NCI-H1105 treated with DMSO at 0.1 percent for 48 hours (cell line): Measurements from ENCODE around the gene FGF22.
A peak's percentile ranks its signal among the peaks of the same experiment; 100 is the strongest.
"Not testable (repeated sequence)": the region's sequence is repeated elsewhere in the genome, so short reads cannot be mapped to it uniquely, and the experiment has no call there.

Source experiments
- DNase-seq: peaks from one replicate; lab custom pipeline; 2025; lab: John Stamatoyannopoulos, UW

FGF22 gene

DNA sequence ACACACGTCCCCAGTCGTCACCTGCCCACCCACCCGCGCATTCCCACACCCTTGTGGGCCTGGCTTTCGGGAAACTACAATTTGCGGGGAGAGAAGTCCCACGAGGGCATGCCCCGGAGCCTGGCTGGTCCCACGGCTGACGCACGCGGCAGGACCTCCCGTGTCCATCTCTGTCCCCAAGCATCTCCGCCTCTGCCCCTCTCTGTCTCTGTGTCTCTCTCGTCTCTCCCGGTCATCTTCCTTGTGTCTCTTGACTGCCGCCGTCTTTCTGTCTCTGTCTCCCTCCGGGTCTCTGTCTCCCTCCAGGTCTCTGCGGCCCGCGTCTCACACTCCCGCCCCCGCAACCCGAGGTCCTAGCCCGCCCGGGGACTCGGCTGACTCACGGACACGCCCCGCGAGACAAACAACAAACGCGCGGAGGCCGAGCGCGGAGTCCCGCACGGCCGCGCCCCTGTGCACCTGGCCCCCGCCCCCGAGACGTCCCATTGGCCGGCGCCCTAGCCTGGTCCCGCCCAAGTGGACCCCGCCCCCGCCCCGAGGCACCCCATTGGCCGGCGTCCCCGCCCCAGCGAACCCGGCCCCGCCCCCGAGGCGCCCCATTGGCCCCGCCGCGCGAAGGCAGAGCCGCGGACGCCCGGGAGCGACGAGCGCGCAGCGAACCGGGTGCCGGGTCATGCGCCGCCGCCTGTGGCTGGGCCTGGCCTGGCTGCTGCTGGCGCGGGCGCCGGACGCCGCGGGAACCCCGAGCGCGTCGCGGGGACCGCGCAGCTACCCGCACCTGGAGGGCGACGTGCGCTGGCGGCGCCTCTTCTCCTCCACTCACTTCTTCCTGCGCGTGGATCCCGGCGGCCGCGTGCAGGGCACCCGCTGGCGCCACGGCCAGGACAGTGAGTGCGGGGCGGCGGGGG is at the start of gene FGF22:
Gene FGF22, plus strand, starts transcription at position 627 of the 908 bp plus-strand sequence. Its CDS starts 47 bp downstream, at position 674.
- DNase-seq: peak; percentile 79

DNA sequence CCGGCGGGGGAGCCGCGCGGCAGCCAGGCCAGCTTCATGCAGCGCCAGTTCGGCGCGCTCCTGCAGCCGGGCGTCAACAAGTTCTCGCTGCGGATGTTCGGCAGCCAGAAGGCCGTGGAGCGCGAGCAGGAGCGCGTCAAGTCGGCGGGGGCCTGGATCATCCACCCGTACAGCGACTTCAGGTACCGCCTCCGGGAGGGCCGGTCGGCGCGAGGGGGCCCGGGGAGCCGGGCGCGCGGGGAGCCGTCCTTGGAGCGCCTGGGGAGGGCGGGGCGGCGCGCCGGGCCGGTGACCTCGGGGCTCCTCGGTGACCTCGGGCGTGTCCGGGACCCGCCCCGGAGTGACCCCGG is 49.3 kb upstream of the FGF22 start:
- peak; percentile 26 for DNase-seq

- DNase-seq: no peak
Measured at GRCh38 chr19:590750-591098, 49.0 kb upstream of the FGF22 start.

GRCh38 chr19:591099-591958 is 48.4 kb upstream of the FGF22 start:
- DNase-seq: no peak

- no peak for DNase-seq
Measured at GRCh38 chr19:592101-592500, 47.6 kb upstream of the FGF22 start.

- no peak for DNase-seq
Measured at GRCh38 chr19:593055-593454, 46.6 kb upstream of the FGF22 start.

DNA sequence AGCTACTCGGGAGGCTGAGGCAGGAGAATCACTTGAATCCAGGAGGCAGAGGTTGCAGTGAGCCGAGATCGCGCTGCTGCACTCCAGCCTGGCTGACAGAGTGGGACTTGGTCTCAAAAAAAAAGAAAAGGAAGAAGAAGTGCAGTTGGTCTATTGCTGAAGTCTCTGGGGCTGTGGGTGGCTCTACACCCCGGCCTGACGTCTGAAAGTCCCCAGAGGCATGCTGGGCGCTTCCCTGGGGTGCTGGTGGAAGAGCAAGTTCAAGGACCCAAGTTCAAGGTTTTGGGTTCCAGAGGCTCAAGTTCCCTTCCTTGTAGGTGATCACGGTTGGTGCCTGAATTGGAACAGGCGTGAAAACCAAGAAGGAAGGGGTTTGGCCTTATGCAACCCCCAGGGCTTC is 46.2 kb upstream of the FGF22 start:
- DNase-seq: no peak

GRCh38 chr19:594265-594870 is 45.3 kb upstream of the FGF22 start:
- no peak for DNase-seq

DNA sequence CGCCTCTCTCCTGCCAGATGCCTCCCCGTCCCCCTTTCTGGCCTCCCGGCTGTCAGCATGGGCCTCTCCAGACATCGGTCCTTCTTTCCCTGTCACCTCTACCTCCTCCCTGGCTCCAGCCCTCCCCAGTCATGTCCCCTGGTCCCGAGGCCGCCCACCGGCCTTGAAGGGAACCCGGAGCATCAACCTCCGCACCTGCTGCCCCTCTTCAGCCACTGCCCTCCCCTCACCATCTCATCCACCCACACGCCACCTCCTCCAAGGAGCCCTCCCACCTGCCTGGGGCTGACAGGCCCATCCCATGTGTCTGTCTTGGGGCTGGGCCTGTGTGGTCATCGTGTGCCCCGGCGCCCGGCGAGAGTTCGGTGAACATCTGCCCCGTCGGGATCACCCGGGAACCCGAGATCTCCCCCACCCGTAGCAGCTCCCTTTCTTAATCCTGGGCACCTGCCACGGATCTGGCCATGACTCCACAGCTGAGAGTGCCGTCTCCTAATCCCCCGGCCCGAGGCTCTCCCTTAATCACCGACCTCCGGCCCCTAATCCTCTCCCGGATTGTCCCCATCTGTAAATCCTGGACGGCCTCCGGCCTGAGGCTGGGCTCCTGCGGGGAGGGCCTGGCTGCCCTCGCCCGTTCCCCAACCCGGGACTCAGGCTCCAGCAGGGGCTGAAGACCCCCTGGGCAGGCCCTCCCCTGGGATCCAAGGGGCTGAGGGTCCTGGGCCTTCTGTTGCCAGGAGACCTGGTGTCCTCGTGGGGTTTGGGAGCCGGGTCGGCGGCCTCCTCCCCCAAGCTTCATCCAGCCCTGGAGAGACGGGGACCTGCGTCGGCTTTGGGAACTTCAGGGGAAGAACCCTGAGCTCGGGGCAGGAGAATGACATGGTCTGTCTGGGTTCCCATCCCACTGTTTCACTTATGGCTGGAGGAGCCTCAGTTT is 44.1 kb upstream of the FGF22 start:
- DNase-seq: no peak

- no peak for DNase-seq
Measured at GRCh38 chr19:596263-596655, 43.4 kb upstream of the FGF22 start.

- DNase-seq: no peak
Measured at GRCh38 chr19:597406-598315, 42.0 kb upstream of the FGF22 start.

DNA sequence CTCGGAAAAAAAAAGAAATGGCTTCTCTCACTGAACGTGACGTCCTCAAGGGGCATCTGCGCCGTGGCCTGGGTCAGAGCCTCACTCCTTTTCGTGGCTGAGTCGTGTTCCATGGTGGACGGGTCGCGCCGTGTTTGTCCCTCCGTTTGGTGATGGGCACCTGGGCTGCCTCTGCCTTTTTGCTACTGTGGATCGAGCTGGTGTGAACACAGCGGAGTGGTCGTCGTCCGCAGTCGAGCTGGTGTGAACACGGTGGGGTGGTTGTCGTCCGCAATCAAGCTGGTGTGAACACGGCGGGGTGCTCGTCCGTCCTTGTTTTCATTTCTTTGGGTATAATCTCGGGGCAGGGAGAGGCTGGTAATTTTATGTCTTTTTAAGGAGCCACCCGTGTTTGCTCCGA is 38.4 kb upstream of the FGF22 start:
- DNase-seq: no peak

GRCh38 chr19:601790-602189 is 37.9 kb upstream of the FGF22 start:
- no peak for DNase-seq

DNA sequence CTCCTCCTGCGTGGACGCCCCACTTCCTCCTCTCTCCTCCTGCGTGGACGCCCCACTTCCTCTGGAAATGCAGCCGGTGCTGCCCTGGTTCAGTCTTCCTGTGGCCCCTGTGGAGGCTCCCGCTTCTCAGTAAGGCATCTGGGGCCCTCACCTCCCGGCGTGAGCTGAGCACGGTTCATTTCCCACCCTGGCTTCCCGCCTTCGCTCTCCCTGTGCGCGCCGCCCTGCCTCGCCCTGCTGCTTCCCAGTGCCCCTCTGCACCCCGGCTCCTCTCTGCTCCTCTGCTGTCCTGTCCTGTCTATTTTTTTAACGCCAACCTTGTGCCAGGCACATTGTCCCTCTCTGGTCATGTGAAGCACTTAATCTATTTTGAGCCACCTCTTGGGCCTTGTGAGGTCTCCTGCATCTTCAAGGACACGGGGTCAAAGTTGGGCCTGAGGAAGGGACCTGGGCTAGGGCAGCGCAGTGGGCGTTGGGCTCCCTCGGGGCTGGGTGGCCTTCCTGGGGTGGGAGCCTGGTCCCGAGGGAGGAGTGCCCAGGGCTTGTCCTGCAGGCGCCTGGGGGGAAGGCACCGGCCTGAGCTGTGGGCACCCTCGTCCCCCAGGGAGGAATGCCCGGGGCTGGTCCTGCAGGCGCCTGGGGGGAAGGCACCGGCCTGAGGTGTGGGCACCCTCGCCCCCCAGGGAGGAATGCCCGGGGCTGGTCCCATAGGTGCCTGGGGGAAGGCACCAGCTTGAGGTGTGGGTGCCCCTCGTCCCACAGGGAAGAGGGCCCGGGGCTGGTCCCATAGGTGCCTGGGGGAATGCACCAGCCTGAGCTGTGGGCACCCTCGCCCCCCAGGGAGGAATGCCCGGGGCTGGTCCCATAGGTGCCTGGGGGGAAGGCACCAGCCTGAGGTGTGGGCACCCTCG is 37.0 kb upstream of the FGF22 start:
- DNase-seq: no peak

DNA sequence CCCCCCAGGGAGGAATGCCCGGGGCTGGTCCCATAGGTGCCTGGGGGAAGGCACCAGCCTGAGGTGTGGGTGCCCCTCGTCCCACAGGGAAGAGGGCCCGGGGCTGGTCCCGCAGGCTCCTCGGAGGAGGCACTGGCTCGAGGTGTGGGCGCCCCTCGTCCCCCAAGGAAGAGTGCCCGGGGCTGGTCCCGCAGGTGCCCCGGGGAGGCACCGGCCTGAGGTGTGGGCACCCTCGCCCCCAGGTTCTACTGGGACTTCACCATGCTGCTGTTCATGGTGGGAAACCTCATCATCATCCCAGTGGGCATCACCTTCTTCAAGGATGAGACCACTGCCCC is 36.4 kb upstream of the FGF22 start:
- DNase-seq: not testable (repeated sequence)

- not testable (repeated sequence) for DNase-seq
Measured at GRCh38 chr19:603779-604178, 35.9 kb upstream of the FGF22 start.

GRCh38 chr19:604355-604754 is 35.3 kb upstream of the FGF22 start:
- DNase-seq: no peak

GRCh38 chr19:605061-605971 is 34.4 kb upstream of the FGF22 start:
- DNase-seq: not testable (repeated sequence)
